ENCODE data around the gene TTR.

- no peak for TF ChIP-seq CTCF (IDR thresholded peaks at IDR 0.05; ENCODE audit: low read depth, low read length)
- no peak for TF ChIP-seq EZH2phosphoT487 (IDR thresholded peaks at IDR 0.05; ENCODE audit: low read depth)
These were observed 5.1 kb upstream of the TTR start for GRCh38 chr18:31586616-31587015.

Measured in OCI-LY3 (cell line).